ENCODE results near the gene NOX3. TPM values are rescaled to one million over a fixed set of nuclear protein-coding genes. Genes with fewer than 3 reads are reported as not detected.

NOX3 gene
- total RNA-seq, 2 experiments from 2014 or later: not detected

DNA sequence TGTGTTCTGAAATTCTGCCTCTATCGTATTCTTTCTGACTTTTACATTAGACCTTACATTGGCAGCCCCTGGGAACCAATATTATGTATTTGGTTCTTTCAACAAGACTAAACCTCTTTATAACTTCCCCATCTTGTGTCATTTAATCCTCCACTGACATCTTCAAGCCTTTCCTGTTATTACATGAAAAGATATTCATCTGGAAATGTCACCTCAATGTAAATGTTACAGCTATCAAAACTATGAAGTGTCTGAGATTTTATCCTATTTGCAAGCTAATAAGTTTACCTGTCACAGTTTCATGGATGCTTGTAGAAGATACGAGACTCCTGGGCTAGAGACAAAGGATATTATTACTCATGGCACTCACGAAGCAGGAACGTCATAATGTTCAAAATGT is 43.9 kb upstream of the NOX3 start:
- Histone ChIP-seq H3K4me3 (ENCODE audit: low read length) (no peak overlapping the region), H3K4me1 (ENCODE audit: insufficient read depth, low read length) (no peaks in the 10 kb centered on the region), H3K27me3 (ENCODE audit: control insufficient read depth in 1 of 2, insufficient read depth in 2 of 2, low read length in 2 of 2) (no peaks in the 10 kb centered on the region), H3K27ac (ENCODE audit: low read depth in 1 of 2, low read length in 2 of 2) (no peak overlapping the region), H3K9me3 (ENCODE audit: control insufficient read depth in 1 of 2, insufficient read depth in 1 of 2, low read length in 2 of 2) (peaks cover 0 to 4% of the 10 kb centered on the region in 2 experiments), H3K36me3 (ENCODE audit: insufficient read depth, low read length) (no peaks in the 10 kb centered on the region)
- Mint-ChIP-seq H3K4me3 (no peak overlapping the region), H3K27me3 (no peaks in the 10 kb centered on the region), H3K36me3 (ENCODE audit: low read depth) (no peaks in the 10 kb centered on the region), H3K4me1 (ENCODE audit: low read depth) (no peaks in the 10 kb centered on the region), H3K27ac (no peak overlapping the region), H3K9me3 (no peaks in the 10 kb centered on the region)
- ATAC-seq (ENCODE audit: poor library complexity) (no peak), DNase-seq (no peak)
- intact Hi-C loops (cut with DNase I, micrococcal nuclease): no loop called here
- ChIA-PET POLR2A (no interaction called here), CTCF (interaction anchor here (1.1 kb wide), 1 partner anchor 9 kb away, joined by 3 read pairs; no protein-coding TSS in a partner anchor)
- TF ChIP-seq, protein P1, sequence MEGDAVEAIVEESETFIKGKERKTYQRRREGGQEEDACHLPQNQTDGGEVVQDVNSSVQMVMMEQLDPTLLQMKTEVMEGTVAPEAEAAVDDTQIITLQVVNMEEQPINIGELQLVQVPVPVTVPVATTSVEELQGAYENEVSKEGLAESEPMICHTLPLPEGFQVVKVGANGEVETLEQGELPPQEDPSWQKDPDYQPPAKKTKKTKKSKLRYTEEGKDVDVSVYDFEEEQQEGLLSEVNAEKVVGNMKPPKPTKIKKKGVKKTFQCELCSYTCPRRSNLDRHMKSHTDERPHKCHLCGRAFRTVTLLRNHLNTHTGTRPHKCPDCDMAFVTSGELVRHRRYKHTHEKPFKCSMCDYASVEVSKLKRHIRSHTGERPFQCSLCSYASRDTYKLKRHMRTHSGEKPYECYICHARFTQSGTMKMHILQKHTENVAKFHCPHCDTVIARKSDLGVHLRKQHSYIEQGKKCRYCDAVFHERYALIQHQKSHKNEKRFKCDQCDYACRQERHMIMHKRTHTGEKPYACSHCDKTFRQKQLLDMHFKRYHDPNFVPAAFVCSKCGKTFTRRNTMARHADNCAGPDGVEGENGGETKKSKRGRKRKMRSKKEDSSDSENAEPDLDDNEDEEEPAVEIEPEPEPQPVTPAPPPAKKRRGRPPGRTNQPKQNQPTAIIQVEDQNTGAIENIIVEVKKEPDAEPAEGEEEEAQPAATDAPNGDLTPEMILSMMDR (IDR thresholded peaks at IDR 0.05): no peak

- TF ChIP-seq, protein P1 (IDR thresholded peaks at IDR 0.05): no peak
- Mint-ChIP-seq H3K27me3 (no peaks in the 10 kb centered on the region), H3K36me3 (ENCODE audit: low read depth) (no peaks in the 10 kb centered on the region), H3K9me3 (no peaks in the 10 kb centered on the region), H3K4me3 (no peak overlapping the region), H3K27ac (no peak overlapping the region), H3K4me1 (ENCODE audit: low read depth) (no peaks in the 10 kb centered on the region)
- Histone ChIP-seq H3K4me3 (ENCODE audit: low read length) (no peak overlapping the region), H3K27me3 (ENCODE audit: control insufficient read depth in 1 of 2, insufficient read depth in 2 of 2, low read length in 2 of 2) (no peaks in the 10 kb centered on the region), H3K36me3 (ENCODE audit: insufficient read depth, low read length) (no peaks in the 10 kb centered on the region), H3K9me3 (ENCODE audit: control insufficient read depth in 1 of 2, insufficient read depth in 1 of 2, low read length in 2 of 2) (peaks cover 0 to 4% of the 10 kb centered on the region in 2 experiments), H3K27ac (ENCODE audit: low read depth in 1 of 2, low read length in 2 of 2) (no peak overlapping the region), H3K4me1 (ENCODE audit: insufficient read depth, low read length) (no peaks in the 10 kb centered on the region)
- no peak for DNase-seq
- POLR2A ChIA-PET: no interaction called here
- intact Hi-C loops (cut with DNase I, micrococcal nuclease): no loop called here
- no peak for ATAC-seq (ENCODE audit: poor library complexity)
- CTCF ChIA-PET: interaction anchor here (1.1 kb wide), 1 partner anchor 8 kb away, joined by 3 read pairs; no protein-coding TSS in a partner anchor
These were observed 42.7 kb upstream of the NOX3 start for GRCh38 chr6:155498370-155498769.

DNA sequence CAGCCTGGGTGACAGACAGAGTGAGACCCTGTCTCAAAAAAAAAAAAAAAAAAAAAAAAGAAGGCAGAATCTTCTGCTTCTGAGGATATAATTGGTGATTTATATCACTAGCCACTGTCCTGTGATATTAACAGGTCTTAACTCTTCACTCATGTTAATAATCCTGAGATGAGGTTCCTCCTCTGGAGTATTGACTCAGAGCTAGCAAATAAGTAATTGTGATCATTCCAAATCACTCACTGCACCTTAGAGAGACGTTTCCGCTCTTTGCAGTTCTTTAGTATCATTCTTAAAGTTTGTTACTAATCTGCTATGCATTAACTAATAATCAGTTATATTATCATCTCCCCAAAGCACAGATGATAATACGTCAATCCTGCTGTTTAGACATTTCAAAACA is 41.6 kb upstream of the NOX3 start:
- DNase-seq (no peak), ATAC-seq (ENCODE audit: poor library complexity) (no peak)
- no peak overlapping the region for H3K4me3 Mint-ChIP-seq
- Histone ChIP-seq H3K4me3 (ENCODE audit: low read length) (no peak overlapping the region), H3K4me1 (ENCODE audit: insufficient read depth, low read length) (no peaks in the 10 kb centered on the region), H3K36me3 (ENCODE audit: insufficient read depth, low read length) (no peaks in the 10 kb centered on the region), H3K27ac (ENCODE audit: low read depth in 1 of 2, low read length in 2 of 2) (no peak overlapping the region), H3K9me3 (ENCODE audit: control insufficient read depth in 1 of 2, insufficient read depth in 1 of 2, low read length in 2 of 2) (no peaks in the 10 kb centered on the region), H3K27me3 (ENCODE audit: control insufficient read depth in 1 of 2, insufficient read depth in 2 of 2, low read length in 2 of 2) (no peaks in the 10 kb centered on the region)
- no peaks in the 10 kb centered on the region for H3K4me1 Mint-ChIP-seq (ENCODE audit: low read depth)
- H3K9me3 Mint-ChIP-seq: no peaks in the 10 kb centered on the region
- TF ChIP-seq, protein P1 (IDR thresholded peaks at IDR 0.05): no peak
- intact Hi-C loops (cut with DNase I, micrococcal nuclease): no loop called here
- H3K36me3 Mint-ChIP-seq (ENCODE audit: low read depth): no peaks in the 10 kb centered on the region
- CTCF ChIA-PET: interaction anchor here (0.5 kb wide), 1 partner anchor 1066 kb away, joined by 3 read pairs; no protein-coding TSS in a partner anchor
- no peaks in the 10 kb centered on the region for H3K27me3 Mint-ChIP-seq
- H3K27ac Mint-ChIP-seq: no peak overlapping the region
- POLR2A ChIA-PET: no interaction called here

Measured in CD4-positive, alpha-beta T cell (primary cell).